Stimulated activated CD4-positive, alpha-beta T cell treated with anti-CD3 and anti-CD28 coated beads, Interleukin-4, amount 100 ng/mL, for 4 hours (primary cell): ENCODE results near the gene ASB15.

Experiments
- DNase-seq, 2 experiments: peaks; one replicate each; pipeline ENCODE4 v3.0.0-alpha.2; 2020

Gene ASB15

DNA sequence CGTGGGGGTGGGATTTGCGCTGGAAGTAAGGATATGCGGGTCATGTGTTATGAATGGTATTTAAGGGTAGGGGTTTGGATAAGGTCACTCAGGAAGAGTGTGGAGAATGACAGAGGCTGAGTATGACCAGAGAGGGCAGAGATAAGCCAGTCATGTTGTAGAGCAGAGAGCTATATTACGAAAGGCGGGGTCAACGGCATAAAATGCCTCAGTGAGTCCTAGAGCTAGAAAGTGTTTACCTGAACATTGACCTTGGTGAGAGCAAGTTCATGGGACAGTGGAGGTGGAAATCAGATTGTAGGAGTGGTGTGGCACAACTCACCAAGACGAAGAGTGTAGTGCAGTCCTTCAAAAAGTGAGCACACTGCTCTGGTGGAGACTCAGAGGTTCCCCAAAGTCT, 67.9 kb downstream of the ASB15 start:
- no peak for DNase-seq

DNA sequence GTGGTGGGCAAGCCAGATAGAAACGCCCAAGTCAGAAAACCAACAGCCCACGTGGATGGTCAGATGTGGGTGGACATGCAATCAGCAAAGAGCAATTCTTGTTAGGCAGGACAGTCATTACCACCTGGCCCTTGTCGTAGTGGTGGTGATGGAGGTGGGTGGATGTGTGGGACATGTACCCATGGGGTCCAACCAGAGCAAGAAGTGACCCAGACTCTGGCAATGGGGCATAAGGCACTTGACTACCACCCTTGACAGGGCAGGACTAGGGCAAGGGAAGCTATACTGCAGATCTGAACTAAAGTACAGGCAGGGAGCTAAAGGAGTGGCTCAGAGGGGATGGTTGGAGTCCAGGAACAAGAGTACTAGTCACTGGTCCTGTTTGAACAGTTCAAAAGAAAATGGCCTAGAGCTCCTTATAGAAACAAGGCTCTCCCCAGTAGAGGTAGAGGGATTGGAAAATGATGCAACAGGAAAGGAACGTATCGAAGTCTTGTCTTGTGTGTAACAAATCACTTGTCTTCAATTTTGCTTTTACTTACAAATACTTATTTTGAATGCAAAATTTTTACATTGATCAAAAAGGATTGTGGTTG, 71.6 kb downstream of the ASB15 start:
- DNase-seq, result no peak

DNA sequence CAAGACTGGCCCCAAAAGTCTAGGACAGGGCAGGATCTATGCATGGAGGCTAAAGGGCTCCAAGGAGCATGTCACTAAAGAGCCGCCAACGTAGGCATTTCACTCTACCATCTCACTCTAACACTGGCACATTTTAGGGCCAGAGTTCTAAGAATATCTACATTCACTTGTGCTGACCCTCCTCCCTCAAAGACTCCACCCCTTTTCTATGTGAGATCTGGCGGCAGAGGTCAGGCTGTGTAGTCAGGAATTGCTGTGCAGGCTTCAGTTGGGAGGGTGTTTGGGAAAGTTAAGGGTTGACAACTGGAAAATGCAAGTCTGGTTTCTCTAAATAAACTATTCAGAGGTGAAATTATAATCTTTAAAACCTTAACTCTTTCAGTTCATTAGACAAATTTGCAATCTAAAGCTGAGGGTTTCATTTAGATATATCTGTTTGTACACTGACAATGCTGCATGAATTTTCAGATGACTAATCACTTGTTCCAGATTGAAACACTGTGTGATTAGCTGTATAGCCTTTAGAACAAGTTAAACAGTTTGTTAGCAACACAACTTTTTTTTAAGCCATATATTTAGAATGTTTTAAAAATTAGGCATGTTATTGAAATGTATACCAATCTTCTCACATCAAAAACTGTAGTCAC, 72.3 kb downstream of the ASB15 start:
- no peak for DNase-seq

DNA sequence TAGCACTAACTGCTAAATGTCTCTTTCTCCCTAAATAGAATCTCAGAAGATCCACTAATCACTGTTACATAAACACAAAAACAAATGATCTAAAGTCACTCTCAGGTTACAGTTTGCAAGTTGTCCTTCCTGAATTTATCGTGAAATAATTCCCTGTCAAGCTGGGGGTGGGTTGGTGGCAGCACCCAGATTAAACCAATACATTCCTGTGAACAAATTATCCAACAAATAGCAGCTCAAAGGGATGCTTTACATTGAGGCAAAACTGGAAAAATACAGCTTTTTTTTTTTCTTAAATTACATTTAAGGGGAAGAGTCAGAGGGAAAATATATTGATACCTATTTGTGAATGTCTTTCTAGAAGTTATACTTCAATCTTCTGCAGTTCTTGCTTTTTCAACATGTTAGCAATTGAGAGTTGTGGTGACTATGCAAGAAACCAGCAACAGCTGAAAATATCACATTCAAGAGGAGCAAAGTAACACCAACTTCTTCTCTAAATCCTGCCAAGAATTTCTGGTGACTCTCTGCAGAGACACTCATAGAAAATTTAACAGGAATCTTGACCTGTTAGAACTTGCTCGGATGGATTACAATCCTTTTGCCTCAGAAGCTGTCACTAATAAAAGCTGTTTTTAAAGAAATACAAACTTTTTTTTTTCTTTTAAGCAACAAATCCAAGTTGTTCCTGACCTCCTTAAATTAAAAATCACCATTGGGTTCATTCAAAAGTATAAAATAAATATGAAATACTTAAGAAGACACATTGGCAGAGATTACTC, 73.0 kb downstream of the ASB15 start:
- no peak for DNase-seq

DNA sequence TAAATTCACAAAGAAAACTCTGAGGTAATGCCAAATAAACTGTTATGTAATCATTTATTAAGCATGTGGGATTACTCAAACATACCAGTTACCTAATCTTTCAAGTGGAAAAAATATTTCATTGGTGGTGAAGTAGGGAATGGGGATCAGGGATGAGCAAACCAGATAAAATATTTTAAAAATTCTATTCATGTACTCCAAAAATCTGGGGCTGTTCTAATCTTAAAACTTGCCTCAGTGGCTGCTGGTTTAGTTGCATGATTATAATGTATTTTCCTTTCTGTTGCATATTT, 73.5 kb downstream of the ASB15 start:
- no peak for DNase-seq

DNA sequence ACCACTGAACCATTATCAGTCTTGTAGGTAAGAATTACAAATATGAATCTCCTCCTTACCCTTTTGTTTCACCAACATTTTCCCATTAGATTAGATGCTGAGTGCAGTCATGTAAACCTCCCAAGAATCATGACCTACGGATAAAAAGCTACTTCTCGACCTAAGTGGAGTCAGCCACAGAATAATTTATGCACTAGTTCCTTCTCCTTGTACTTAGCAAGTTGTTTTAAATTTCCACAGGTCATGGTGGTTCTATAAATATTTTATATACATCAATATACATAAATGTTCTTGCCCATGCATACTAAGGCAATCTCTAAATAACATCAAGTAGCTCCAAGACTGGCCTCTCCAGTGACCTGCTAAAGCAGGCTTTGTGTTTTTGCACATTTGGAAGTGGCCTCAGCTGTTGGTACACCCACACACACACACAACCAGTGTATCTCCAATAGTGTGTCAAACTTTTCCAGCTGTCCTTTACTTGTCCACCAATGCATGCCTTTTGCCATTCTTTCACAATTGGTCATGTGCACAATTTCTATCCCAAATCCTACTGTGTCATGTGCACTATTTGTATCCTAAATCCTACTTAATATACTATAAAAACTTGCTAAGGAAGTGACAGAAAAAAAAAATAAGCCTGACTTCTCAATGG, 75.6 kb downstream of the ASB15 start:
- DNase-seq, result no peak

DNA sequence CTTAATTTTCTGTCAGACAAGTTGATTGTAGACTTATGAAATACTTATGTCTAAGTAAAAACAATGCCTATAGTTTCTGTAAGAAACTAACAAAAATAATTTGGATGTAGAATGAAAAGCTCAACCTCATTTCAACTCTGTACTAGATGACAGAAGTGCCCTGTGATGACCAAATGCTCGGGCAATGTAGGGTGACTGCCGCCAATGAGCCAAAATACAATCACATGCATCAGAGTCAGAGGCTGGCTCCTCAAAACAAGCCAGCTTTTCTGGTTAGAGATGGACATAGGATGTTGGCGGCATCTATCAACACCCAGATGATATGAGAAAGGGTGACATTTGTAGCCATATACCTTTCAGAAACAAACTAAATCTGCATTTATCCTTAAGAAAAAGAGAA, 78.0 kb downstream of the ASB15 start:
- DNase-seq, result no peak

DNA sequence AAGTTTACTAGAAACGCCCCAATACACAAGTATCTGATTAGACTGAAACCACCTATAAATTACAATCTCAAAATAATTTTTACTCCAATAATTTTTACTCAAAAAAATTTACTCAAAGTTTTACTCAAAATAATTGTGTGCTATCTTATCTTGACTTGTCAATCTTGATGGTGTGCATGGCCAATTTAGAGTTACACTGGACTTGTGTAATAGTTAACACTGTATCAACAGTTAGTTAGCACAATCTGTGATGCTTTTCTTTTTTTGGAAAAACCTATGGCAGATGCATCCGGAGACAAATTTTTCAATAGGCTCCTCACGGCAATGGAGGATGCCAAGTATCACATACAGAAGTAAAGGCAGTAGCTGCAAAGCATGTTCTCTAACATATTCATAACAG, 79.0 kb downstream of the ASB15 start:
- DNase-seq, result no peak

DNA sequence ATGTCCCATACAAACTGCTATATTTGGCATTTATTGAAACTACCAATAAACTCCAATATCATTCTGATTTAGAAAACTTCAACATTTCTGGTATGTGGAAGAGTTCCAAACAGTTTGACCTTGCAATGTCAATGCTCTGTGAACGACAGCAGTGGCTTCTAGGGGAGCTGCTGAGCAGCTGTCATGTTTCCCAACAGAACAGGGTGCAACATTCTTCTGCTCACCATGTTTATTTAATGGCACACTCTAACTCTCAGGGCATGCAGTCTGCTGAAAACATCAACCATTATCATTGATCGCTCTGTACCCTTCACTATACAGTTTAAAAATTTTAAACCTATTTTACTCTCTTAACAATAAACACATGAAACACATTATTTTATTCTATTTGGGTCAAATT, 79.9 kb downstream of the ASB15 start:
- DNase-seq, result no peak

DNA sequence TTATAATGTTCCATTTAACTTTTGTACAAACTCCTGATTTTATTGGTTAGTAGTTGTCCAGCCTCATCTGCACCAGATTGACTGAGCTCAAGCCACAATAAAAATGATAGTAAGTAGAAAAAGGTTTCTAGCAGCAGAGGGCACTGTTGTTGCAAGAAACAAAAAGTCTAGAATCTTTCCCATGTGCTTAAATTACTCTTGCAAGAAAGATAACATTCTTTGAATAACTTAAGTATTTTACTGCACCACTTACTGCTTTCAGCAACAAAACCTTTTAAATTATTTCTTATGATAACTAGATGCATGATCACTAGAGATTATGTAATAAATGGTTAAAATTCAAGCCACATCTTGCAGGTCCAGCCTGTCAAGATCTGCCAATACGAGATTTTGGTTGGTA, 81.1 kb downstream of the ASB15 start:
- no peak for DNase-seq

DNA sequence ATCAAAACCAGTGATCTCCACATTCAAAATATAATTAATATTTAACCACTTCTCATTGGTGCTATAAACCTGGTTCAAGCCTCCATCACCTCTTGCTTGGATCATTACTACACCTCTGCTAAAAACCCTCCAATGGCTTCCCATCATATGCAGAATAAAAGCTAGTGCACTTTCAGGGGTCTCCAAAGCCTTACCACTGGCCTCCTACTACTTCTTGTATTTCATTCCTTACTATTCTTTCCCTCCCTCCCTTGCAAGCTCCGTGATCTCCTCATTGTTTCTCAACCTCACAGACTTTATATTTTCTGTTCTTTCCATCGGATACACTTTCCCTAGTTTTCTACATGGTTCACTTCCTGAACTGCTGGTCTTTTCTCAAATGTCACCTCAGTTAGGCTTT, 85.5 kb downstream of the ASB15 start:
- no peak for DNase-seq

DNA sequence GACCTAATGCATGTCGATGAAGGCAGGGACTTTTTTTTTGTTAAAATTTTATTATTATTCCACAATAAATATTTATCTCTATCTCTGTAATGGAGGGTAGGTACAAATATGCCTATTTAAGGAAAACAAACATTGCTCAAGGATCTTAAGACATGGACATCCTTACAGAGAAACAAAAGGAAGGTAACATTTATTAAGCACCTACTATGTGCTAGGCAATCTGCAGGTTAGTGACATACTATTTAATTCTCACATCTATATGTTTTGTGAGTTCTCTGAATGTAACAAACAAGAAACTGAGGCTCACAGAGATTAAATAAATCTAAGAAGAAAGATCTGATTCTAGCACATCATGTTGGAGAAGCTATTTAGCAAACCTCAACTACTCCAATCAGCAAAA, 86.1 kb downstream of the ASB15 start:
- no peak for DNase-seq
